GM12873 (cell line): ENCODE results near the gene MGARP.

Experiments
- TF ChIP-seq, protein P1 (sequence below): IDR thresholded peaks from 2 replicates; pipeline ENCODE4 v1.5.1; 2012; ENCODE audit warnings: low read depth, mild to moderate bottlenecking, moderate library complexity, low read length, control low read depth; ENCODE audit not compliant: insufficient read depth; ENCODE audit errors: missing control alignments

Gene MGARP

DNA sequence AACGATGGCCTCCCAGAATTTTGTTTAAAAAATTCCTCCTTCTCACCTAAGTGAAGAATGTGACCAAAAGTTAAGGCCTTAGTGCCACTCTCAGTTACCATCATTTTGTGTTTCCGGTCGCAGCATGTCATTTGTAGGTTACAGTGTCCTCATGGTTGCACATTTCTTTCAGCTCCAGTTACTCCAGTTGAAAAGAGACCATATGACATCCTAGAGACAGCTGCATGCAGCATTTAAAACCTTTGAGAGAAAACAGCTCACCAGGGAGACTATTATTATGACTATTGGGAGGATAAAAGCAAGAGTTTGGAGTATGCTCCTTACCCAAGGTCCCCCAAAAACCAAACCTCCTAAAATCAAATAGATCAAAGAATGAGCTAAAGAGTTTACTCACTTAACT, 45.8 kb downstream of the MGARP start:
- TF ChIP-seq, protein P1, sequence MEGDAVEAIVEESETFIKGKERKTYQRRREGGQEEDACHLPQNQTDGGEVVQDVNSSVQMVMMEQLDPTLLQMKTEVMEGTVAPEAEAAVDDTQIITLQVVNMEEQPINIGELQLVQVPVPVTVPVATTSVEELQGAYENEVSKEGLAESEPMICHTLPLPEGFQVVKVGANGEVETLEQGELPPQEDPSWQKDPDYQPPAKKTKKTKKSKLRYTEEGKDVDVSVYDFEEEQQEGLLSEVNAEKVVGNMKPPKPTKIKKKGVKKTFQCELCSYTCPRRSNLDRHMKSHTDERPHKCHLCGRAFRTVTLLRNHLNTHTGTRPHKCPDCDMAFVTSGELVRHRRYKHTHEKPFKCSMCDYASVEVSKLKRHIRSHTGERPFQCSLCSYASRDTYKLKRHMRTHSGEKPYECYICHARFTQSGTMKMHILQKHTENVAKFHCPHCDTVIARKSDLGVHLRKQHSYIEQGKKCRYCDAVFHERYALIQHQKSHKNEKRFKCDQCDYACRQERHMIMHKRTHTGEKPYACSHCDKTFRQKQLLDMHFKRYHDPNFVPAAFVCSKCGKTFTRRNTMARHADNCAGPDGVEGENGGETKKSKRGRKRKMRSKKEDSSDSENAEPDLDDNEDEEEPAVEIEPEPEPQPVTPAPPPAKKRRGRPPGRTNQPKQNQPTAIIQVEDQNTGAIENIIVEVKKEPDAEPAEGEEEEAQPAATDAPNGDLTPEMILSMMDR, result no peak

- TF ChIP-seq, protein P1, result peak; percentile 58
These were observed 50.4 kb downstream of the MGARP start for GRCh38 chr4:139229534-139230039.

DNA sequence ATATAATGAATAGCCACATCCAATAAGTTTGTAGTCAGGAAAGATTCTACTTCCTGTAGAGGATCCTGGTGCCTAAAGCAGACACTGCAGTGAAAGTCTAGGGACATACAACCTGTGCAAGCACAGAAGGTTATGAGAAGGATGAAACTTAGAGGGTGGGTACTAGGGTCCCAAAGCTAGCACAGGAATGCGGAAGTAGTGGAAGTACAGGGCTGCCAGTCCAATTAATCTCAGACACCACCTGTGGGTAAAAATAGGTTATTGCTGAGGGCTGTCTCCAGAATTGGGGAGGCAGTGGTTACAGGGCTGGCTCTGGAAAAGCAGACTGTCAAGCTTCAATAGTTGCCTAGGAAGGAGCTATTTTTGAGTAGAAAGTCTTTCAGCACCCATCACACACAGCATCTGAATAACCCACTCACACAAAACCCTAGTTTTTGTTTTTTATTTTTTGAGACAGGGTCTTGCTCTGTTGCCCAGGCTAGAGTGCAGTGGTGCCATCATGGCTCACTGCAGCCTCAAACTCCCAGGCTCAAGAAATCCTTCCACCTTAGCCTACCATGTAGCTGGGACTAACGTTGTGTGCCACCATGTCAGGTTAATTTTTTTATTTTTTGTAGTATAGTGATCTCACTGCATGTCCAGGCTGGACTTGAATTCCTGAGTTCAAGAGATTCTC, 52.2 kb downstream of the MGARP start:
- TF ChIP-seq, protein P1, result peak; percentile 42

GRCh38 chr4:139223682-139224317, 56.2 kb downstream of the MGARP start:
- TF ChIP-seq, protein P1, result no peak

- TF ChIP-seq, protein P1, result no peak
These were observed 57.8 kb downstream of the MGARP start for GRCh38 chr4:139222215-139222614.

- TF ChIP-seq, protein P1, result no peak
These were observed 58.3 kb downstream of the MGARP start for GRCh38 chr4:139221687-139222086.

GRCh38 chr4:139219450-139220055, 60.5 kb downstream of the MGARP start:
- TF ChIP-seq, protein P1, result no peak
